ENCODE results near the gene IL1F10.
A peak's percentile ranks its signal among the peaks of the same experiment; 100 is the strongest.

Gene IL1F10

DNA sequence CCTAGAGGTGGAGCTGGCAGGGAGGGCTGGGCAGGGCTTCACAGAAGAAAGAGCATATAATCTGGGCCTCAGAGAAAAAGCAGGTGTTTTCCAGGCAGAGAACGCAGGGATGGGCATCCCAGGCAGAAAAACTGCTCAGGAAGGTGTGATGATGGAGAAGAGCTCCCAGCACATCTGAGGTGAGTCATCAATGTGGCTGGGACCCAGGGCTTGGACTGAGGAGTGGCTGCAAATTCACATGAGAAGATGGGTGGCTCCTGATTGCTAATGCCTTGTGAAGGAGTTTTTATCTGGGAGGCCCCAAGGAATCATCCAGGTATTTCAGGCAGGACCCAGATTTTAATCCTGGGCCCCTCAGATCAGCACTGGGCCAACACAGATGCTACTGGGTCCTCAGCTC, 10.2 kb downstream of the IL1F10 start:
- no peaks in the 10 kb centered on the region for H3K9me3 ChIP-seq (ENCODE audit: severe bottlenecking)
- no peaks in the 10 kb centered on the region for H3K36me3 ChIP-seq
- DNase-seq = no peak
- H3K27me3 ChIP-seq (ENCODE audit: insufficient read depth, low read depth, severe bottlenecking) = no peaks in the 10 kb centered on the region
- no peak overlapping the region for H3K4me3 ChIP-seq (ENCODE audit: low read depth, low read length)
- H3K27ac ChIP-seq = no peak overlapping the region
- TF ChIP-seq CTCF (IDR thresholded peaks at IDR 0.05; ENCODE audit: low read depth, low read length) = no peak

- Histone ChIP-seq H3K9me3 (ENCODE audit: severe bottlenecking) (no peaks in the 10 kb centered on the region), H3K4me3 (ENCODE audit: low read depth, low read length) (no peak overlapping the region), H3K36me3 (no peaks in the 10 kb centered on the region), H3K27ac (no peak overlapping the region), H3K27me3 (ENCODE audit: insufficient read depth, low read depth, severe bottlenecking) (no peaks in the 10 kb centered on the region)
- no peak for DNase-seq
- no peak for TF ChIP-seq CTCF (IDR thresholded peaks at IDR 0.05; ENCODE audit: low read depth, low read length)
Observed at GRCh38 chr2:113078350-113078839, 10.6 kb downstream of the IL1F10 start.

GRCh38 chr2:113079131-113079530, 11.4 kb downstream of the IL1F10 start:
- Histone ChIP-seq H3K27me3 (ENCODE audit: insufficient read depth, low read depth, severe bottlenecking) (no peaks in the 10 kb centered on the region), H3K9me3 (ENCODE audit: severe bottlenecking) (no peaks in the 10 kb centered on the region), H3K4me3 (ENCODE audit: low read depth, low read length) (no peak overlapping the region), H3K27ac (no peak overlapping the region), H3K36me3 (no peaks in the 10 kb centered on the region)
- TF ChIP-seq CTCF (IDR thresholded peaks at IDR 0.05; ENCODE audit: low read depth, low read length) = no peak
- DNase-seq = no peak

GRCh38 chr2:113080134-113080533, 12.4 kb downstream of the IL1F10 start:
- peak; percentile 54 for DNase-seq
- Histone ChIP-seq H3K27ac (no peak overlapping the region), H3K9me3 (ENCODE audit: severe bottlenecking) (no peaks in the 10 kb centered on the region), H3K4me3 (ENCODE audit: low read depth, low read length) (no peak overlapping the region), H3K27me3 (ENCODE audit: insufficient read depth, low read depth, severe bottlenecking) (no peaks in the 10 kb centered on the region), H3K36me3 (no peaks in the 10 kb centered on the region)
- peak; percentile 89 for TF ChIP-seq CTCF (IDR thresholded peaks at IDR 0.05; ENCODE audit: low read depth, low read length)

DNA sequence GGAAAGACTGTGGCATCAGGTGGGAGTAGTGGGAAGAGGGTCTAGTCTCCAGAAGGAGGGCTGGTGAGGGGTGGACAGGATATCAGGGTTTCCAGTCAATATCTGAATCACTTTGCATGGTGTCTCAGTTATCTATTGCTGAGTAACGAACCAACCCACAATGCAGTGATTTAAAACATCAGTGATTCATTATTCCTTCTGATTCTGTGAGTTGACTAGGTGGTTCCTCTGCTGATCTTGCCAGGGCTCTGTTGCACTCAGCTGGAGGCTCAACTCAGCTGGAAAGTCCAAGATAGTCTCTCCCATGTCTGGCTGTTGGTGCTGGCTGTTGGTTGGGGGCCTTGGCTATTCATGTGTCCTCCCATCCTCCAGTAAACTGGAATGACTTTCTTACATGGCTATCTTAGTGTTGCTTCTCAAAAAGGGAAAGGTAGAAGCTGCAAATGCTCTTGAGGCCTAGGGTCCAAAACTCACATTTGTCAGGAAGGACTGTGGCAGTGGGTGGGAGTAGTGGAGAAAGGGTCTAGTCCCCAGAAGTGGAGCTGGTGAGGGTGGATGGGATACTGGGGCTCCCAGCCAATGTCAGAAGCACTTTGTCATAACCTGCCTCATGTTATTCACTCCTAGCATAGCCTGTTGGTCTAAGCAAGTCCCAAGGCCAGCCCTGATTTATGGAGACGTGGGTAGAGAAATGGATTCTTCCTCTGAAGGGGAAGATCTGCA, 13.9 kb downstream of the IL1F10 start:
- no peaks in the 10 kb centered on the region for H3K36me3 ChIP-seq
- DNase-seq = no peak
- no peak for TF ChIP-seq CTCF (IDR thresholded peaks at IDR 0.05; ENCODE audit: low read depth, low read length)
- H3K27me3 ChIP-seq (ENCODE audit: insufficient read depth, low read depth, severe bottlenecking) = no peaks in the 10 kb centered on the region
- no peak overlapping the region for H3K4me3 ChIP-seq (ENCODE audit: low read depth, low read length)
- no peaks in the 10 kb centered on the region for H3K9me3 ChIP-seq (ENCODE audit: severe bottlenecking)
- H3K27ac ChIP-seq = no peak overlapping the region

GRCh38 chr2:113083296-113083695, 15.5 kb downstream of the IL1F10 start:
- no peak overlapping the region for H3K4me3 ChIP-seq (ENCODE audit: low read depth, low read length)
- H3K27me3 ChIP-seq (ENCODE audit: insufficient read depth, low read depth, severe bottlenecking) = no peaks in the 10 kb centered on the region
- no peak overlapping the region for H3K27ac ChIP-seq
- no peak for DNase-seq
- H3K9me3 ChIP-seq (ENCODE audit: severe bottlenecking) = no peaks in the 10 kb centered on the region
- H3K36me3 ChIP-seq = no peaks in the 10 kb centered on the region
- no peak for TF ChIP-seq CTCF (IDR thresholded peaks at IDR 0.05; ENCODE audit: low read depth, low read length)

Measured in WERI-Rb-1 (cell line).